ENCODE measurements around the gene IRS1.

- TF ChIP-seq POLR2AphosphoS5 (IDR thresholded peaks at IDR 0.05), result no peak
- no peak for TF ChIP-seq CTCF (IDR thresholded peaks at IDR 0.05)
- TF ChIP-seq POLR2A (IDR thresholded peaks at IDR 0.05), result no peak
Observed at GRCh38 chr2:226702376-226702775, 97.2 kb downstream of the IRS1 start.
